Astrocyte of the hippocampus (primary cell): ENCODE results near the gene GALNT10.
A peak's percentile ranks its signal among the peaks of the same experiment; 100 is the strongest.

Experiments used
- DNase-seq: peaks from one replicate; pipeline ENCODE4 v3.0.0; 2011; ENCODE audit warnings: low read depth, low spot score

Gene GALNT10

DNA sequence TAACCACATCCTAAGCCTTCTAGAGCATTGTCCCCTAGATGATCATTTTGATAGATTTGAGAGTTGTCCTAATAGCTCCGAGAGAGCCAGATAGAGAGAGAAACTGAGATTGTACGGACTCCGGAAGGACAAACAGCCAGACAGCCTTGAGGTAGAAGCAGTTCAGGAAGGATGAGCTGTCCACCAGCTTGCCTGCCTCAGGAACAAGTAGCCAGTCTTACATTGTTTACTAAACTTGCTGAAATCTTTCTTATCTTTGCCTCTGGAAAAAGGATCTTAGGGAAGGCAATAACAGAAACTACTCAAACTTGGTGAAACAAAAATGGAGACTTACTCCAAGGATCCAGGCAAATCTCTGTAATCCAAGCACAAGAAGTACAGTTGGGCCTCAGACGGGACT, 216.3 kb downstream of the GALNT10 start:
- no peak for DNase-seq

DNA sequence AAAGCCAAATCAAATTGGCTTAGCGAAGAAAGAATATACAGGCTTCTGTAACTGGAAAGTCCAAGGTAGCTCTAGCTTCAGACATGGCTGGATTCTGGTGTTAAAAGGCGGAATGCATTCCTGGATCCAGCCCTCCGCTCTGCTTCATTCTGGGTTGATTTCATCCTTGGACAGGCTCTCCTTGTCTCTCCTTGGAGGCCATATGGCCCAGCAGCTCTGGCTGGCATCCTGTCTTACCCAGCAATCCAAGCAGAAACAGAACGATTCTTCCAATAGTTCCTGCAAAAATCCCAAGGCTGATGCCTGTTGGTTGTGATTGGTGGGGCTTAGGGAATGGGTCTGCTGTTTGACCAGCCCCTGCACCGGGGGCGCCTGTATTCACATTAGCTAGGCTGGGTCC, 218.3 kb downstream of the GALNT10 start:
- DNase-seq: no peak

DNA sequence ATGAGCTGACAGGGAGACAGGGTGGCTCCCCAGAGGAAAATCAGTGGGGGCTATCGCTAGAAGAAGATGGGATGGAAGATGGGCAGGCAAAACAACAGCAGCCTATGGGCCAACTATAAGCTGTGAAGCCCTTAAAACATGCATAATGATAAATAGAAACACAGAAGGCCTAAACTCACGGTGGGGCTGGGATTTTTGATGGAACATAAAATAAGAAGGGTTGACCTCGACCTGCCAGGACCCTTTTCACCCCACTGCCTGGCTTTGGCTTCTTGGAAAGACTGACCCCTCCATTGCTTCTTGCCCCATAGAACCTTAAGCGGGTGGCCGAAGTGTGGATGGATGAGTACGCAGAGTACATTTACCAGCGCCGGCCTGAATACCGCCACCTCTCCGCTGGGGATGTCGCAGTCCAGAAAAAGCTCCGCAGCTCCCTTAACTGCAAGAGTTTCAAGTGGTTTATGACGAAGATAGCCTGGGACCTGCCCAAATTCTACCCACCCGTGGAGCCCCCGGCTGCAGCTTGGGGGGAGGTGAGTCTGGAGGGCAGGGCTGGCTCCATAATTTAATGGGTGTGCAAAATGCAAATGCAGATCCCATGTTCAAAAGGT, 218.8 kb downstream of the GALNT10 start:
- no peak for DNase-seq

DNA sequence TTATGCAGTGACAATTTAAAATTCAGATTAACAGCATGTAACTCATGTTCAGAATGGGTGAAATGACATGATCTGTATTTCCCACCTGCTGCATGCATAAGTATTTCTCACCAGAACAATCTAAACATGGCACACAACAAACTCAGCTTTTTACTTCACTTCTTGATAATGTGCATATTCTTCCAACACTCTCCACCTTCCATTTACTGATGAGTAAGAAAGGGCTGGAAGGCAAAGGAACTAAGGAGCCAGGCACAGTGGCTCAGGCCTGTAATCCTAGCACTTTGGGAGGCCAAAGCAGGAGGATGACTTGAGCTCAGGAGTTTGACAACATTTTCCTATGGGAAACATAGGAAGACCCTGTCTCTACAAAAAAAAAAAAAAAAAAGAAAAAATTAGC, 219.5 kb downstream of the GALNT10 start:
- no peak for DNase-seq

DNA sequence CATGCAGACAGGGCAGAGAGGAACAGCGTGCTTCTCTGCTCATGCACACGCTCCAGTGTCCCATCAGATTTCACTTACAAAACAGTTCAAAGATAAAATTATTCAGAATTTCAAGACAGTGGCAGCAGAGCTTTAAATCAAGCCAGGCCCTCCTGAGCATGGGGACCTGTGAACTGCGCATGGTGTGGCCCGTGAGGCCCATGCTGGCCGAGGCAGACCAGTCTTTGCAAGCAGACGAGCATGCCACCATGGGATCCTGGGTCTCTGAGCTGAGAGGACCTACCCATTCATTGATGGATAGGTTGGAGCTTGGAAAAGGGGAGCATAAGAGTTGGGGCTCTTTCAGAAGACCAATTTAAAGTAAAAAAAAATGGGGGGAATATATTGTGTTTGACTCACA, 220.3 kb downstream of the GALNT10 start:
- DNase-seq: no peak

DNA sequence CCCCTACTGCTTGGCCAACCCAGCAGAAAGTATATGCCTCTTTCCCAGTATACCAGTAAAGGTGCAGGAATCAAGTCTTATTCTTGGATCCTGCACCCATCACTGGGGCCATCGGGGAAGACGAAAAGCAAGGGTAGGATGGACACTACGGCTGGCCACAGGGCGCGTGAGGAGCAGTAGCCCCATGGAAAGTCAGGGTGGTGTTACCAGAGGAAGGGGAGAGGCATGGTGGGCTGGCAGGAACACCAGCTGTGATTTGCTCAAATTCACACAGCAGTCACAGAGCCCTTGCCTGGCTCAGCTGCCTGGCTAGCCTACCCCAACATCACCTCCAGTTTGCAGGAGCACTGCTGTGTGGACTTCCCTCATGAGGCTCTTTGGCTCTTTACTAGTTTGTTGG, 220.8 kb downstream of the GALNT10 start:
- DNase-seq: no peak

DNA sequence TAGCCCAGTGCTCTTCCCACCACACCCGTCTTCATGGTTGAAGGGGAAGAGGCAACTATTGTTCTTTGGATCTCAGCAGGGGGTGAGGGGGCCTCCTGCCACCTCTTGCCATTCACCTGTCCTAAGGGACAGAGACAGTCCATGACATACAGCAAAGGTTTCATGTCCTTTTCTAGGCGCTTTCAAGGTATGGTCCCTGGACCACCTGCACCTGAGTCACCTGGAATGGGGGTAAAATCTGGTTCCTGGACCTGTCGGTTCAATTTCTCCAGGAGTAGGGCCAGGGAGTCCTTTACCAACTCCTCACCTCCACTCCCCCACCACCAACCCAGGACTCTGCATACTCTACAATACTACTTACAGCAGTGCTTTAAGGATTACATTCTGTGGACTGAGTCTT, 221.8 kb downstream of the GALNT10 start:
- DNase-seq: no peak

DNA sequence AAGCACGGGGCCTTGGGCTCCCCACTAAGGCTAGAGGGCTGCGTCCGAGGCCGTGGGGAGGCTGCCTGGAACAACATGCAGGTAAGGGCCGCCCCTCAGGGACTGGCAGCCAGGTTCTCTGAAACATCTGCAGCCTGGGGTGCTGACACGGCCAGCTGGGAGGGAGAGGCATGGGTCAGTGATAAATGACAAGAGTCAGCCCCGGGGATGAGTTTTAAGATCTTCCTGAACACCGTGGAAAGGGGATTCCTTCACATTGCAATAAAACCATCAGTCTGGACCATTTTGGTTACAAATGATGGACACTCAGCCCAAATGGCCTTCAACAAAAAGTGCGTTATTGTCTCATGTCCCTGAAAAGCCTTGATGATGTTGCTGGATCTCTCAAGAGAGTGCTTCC, 222.4 kb downstream of the GALNT10 start:
- no peak for DNase-seq

DNA sequence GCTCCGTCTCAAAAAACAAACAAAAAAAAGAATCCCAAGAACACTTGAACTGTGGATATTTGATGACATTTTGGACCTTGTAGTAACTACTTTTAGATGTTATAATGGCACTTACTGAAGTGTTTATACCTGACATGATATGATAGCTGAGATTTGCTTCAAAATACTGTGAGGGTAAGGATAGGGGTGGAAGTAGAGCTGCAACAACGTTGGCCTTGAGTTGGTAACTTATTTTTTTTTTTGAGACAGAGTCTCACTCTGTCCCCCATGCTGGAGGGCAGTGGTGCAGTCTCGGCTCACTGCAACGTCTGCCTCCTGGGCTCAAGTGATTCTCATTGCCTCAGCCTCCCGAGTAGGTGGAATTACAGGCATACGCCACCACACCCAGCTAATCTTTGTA, 224.6 kb downstream of the GALNT10 start:
- no peak for DNase-seq

DNA sequence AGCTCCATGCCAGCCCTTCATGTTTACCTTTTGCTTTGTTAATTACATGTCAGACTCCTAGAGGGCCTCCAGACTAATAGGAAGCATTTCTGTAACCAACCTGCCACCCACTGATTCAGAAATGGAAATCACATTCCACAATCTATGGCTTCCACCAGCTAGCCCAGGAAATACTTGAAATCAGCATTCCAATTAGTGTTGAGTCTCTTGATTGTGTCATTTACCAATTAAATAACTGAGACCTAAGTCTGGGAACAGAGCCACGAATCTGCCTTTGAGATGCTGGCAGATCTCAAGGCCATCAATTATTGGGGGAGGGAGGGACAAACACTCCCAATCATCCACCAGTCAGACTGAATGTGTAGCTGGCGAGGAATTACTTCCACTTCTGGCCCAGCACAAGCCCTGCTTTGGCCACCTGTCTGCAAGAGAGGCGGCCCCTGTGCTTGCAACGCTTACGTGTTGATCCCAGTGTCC, 227.8 kb downstream of the GALNT10 start:
- DNase-seq: peak; percentile 87

DNA sequence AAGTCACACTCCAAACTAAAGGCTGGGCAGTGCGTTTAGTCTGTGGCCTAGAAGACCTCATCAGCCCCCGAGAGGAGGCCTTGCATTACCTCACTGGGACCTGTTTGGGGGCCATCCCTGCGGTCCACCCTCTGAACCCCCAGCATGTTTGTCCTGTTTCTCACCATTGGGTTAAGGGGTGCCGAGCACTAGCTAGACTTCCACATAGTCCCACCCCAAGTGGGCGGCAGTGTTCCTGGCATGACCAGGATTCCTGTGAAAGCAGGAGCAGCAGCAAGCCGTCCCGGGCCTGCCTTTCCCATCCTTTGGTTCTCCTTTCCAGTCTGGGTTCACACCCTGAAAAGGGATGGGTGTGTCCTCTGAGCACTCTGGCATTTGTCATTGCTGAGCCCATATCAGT, 228.7 kb downstream of the GALNT10 start:
- DNase-seq: no peak

DNA sequence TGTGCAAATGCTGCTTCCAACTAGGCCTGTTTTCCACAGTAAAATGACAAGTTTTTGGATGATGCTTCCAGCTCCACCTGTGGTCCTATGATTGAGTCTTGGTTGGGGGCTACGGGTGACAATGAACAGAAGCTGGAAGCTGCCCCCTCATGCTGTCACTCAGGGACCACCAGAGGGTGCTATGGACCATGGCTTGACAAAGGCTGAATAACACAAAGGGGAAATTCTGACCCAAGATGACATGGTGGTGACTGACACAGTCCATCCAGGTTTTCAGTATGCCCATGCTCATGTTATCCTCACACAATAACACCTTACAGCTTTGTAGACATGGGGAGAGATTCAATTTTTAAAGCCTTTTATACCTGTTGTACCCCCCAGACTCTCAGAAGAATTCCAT, 231.3 kb downstream of the GALNT10 start:
- no peak for DNase-seq

DNA sequence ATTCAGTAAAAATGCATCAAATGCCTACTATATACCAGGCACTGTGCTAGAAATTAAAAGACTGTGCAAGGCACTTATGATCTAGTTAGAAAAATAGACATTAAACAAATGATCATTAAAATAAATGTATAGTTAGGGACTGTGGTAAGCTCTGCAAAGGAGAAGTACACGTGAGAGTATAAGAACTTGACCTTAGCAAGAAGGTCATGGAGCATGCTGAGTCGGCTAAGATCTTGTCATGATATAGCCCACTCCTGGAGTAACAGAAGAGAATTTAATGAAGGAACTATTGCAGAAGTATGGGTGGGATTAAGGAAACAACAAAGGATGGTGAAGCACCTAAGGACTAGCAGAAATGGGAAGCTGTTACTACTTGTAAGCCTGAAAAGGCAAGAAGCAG, 231.8 kb downstream of the GALNT10 start:
- DNase-seq: no peak

DNA sequence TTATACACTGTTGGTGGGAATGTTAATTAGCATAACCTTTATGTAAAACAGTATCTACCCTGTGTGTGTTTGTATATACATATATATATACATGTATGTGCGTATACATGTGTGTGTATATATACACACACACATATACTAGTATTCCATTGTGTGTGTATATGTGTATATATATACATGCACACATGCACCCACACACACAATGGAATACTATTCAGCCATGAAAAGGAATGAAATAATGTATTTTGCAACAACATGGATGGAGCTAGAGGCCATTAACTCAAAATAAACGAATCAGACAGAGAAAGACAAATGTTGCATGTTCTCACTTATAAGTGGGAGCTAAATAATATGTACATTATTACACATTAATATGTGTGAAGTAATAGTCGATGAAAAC, 237.7 kb downstream of the GALNT10 start:
- no peak for DNase-seq

DNA sequence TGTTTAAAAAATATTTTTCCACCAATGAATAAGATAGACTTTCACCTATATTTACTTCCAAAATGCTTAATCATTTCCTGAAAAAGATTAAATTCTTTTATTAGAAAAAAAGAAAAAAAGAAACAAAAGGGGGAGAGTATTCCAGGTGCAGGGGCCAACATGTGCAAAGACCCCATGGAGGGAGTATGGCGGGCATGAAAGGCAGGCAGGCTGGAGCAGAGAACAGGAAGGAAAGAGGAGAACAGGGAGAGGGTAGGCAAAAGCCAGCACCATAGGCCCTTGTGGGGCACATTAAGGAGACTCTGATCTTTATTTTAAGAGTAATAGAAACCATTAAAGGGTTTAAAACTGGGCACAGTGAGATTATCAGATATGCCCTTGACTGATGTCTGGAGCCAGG, 238.8 kb downstream of the GALNT10 start:
- no peak for DNase-seq

DNA sequence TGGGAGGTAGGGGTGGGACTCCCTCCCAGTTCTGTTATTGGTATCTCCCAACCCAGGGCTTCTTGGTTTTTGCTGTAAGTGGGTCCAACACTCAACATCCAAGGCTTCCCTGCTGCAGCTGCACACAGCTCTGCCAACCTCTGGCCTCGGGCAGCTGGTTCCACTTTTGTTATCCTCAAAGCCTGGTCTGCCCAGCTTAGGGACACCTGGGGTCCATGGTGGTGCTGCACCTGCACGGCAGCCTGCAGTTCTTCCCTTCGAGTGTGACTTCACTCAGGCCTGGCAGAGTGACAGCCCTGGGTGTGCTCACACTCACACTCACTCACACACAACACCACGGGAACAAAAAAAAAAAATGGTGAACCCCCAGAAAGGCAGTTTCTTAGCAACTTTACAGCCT, 239.9 kb downstream of the GALNT10 start:
- DNase-seq: no peak

DNA sequence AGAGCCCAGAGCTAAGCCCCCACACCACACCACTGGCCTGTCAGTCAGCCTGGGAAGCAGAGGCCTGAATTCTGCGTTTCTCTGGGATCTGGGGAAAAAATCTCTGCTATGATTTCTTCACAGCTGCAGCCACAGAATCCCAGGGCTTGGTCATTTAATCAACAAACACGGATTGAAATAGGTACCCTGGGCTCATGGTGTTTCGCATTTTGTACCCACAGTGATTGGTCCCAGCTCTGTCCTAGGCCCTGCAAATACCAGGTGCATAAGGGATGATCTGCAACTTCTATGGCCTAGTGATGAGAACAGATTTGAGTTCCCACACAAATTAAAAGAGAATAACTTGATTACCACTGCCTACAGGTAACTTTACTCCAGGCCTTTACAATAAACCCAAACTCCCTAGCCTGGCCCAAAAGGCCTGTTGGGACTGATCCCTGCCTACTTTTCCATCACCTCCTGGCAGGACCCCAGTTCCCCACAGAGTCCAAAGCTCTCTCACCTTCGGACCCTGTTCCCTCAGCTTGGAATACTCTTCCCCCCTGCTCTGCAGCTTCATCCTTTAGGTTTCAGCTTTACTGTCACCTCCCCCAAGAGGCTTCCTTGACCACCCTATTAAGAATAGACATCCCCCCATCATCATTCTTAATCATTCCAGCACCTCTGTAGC, 240.6 kb downstream of the GALNT10 start:
- DNase-seq: no peak

DNA sequence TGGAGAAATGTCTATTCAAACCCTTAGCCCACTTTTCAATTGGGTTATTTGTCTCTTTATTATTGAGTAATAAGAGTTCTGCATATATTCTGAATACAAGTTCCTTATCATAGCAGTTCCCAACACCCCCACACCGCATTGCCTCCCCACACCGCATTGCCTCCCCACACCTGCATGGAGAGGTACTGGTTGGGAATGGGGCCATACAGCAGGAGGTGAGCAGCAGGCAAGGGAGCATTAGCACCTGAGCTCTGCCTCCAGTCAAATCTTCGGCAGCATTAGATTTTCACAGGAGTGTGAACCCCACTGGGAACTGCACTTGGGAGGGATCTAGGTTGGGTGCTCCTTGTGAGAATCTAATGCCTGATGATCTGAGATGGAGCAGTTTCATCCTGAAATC, 244.7 kb downstream of the GALNT10 start:
- no peak for DNase-seq

DNA sequence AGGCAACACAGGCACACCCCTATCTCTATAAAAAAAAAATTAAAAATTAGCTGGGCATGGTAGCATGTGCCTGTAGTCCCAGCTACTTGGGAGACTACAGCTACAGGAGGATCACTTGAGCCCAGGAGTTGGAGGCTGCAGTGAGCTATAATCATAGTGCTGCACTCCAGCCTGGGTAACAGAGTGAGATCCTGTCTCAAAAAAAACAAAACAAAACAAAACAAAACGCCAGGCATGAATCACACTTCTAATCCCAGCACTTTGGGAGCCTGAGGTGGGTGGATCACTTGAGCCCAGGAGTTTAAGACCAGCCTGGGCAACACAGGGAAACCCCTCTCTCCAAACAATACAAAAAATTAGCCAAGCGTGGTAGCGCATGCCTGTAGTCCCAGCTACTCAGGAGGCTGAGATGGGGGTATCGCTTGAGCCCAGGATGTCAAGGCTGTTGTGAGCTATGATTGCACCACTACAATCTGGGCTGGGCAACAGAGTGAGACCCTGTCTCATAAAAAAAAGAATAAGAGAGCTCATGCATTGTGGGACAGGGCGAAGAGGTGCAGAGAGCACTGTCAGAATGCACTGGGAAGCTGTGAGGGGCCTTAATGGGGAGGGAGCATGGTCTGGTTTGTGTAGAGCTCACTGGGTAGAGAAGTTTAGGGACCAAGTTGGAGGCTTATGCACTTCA, 246.9 kb downstream of the GALNT10 start:
- no peak for DNase-seq

DNA sequence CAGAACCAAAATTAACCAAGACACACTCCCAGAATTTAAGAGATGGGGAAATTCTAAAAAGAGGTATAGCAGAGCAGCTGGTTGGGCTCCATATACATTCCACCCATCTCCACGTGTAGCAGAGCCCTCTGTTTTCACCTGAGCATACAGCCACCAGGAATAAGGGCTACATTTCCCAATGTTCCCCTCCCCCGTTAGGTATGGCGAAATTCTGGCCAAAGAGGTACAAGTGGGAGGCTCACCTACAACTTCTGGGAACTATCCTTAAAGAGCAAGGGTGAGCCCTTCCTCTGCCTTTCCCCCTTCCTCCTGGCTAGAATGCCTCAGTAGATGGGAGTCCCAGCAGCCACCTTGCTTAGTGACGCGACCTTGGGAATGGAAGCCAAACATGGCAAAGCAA, 250.0 kb downstream of the GALNT10 start:
- no peak for DNase-seq

DNA sequence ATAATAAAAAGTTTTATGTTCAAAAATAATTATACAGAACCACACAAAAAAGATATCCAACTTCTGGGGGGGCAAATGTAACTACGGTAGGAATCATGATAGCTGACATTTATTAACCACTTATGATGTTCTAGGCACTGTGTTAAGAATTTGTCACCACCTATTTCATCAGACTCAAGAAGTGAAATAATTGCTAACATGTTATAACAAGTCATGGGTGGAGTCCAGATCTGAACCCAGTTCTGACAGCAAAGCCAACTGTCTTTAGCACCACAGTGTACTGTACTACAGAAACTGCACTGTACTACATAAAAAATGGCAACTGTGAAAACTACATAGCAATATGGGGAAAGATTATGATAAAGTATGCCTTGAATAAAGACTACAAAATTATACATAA, 252.3 kb downstream of the GALNT10 start:
- no peak for DNase-seq

DNA sequence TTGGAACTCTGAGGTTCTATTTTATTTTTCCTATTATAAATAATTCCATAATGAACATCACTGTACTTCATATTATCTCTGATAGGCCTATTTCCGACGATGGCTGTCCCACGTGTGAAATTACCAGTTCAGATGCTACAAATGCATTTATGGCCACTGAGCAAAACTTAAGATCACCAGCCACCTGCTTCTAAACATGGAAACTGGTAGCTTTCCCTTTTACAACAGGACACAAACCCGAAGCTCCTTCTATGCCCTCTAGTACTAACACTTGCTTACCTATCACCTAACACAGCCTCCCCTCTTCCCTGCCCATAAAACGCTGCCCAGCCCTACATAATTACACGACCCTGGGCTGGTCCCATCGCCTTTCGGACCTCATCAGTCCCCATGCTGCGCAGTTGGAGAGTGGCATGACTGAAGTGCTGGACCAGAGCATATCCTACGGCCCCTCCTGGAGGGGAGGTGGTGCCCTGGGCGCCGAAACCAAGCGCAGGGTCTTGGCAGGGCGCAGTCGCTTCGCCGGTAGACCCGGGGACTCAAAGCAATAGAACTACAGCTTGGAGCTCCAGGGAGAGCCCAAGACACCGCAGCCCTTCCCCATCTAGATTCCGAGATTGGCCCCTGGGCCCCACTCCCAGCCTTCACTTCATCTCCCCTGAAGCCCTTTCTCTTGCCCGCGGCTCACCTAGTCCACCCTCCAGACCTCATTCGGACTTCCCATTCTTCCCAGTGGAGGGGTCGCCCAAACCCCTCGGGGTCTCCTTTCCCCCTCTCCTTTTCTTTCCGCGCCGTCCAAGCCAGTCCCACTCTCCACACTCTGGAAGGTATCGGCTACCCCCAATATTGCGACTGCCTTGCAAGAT, 254.3 kb downstream of the GALNT10 start:
- DNase-seq: peak; percentile 40
